Liver (tissue), 3 donors: ENCODE measurements around the gene RANBP17.

Experiments used
- EGR1 ChIP-seq, 2 donors: IDR thresholded peaks; 2 replicates each; pipeline ENCODE4 v1.6.1; 2016 to 2018; ENCODE audit warnings: antibody characterized with exemption in 2 of 2, low read depth in 2 of 2
- FOXA1 ChIP-seq: IDR thresholded peaks from 2 replicates; pipeline ENCODE4 v1.6.1; 2016; ENCODE audit warnings: antibody characterized with exemption
- GABPA ChIP-seq, 2 donors: IDR thresholded peaks in 1 of 2; conservative IDR thresholded peaks in 1 of 2; 2 replicates each; pipeline ENCODE4 v1.6.1; 2016; ENCODE audit warnings: antibody characterized with exemption in 2 of 2, mild to moderate bottlenecking in 1 of 2, moderate library complexity in 1 of 2
- HNF4A ChIP-seq, 2 donors: conservative IDR thresholded peaks; 2 replicates each; pipeline ENCODE4 v1.6.1; 2016; ENCODE audit warnings: antibody characterized with exemption in 2 of 2, mild to moderate bottlenecking in 2 of 2
- JUND ChIP-seq, 2 donors: IDR thresholded peaks; 2 replicates each; pipeline ENCODE4 v1.6.1; 2016; ENCODE audit warnings: antibody characterized with exemption in 2 of 2
- NR2F2 ChIP-seq: IDR thresholded peaks from 2 replicates; pipeline ENCODE4 v1.6.1; 2016; ENCODE audit warnings: antibody characterized with exemption
- RAD21 ChIP-seq, 2 donors: IDR thresholded peaks; 2 replicates each; pipeline ENCODE4 v1.6.1; 2016; ENCODE audit warnings: antibody characterized with exemption in 2 of 2, mild to moderate bottlenecking in 2 of 2
- SP1 ChIP-seq: IDR thresholded peaks from 2 replicates; pipeline ENCODE4 v1.6.1; 2018; ENCODE audit warnings: antibody characterized with exemption, mild to moderate bottlenecking
- TAF1 ChIP-seq: conservative IDR thresholded peaks from 2 replicates; pipeline ENCODE4 v1.6.1; 2016; ENCODE audit warnings: antibody characterized with exemption, mild to moderate bottlenecking
- YY1 ChIP-seq: IDR thresholded peaks from 2 replicates; pipeline ENCODE4 v1.6.1; 2016; ENCODE audit warnings: antibody characterized with exemption, mild to moderate bottlenecking
- TF ChIP-seq, protein P1 (sequence below): fragments of 150-350 bp; IDR thresholded peaks from 2 replicates; pipeline ENCODE4 v1.5.1; 2017; ENCODE audit warnings: improper control_type of control experiment, low read depth, low read length; ENCODE audit not compliant: missing input control
- TF ChIP-seq, protein P2 (sequence below): IDR thresholded peaks from 2 replicates; pipeline ENCODE4 v1.6.1; 2016; ENCODE audit warnings: antibody characterized with exemption, mild to moderate bottlenecking
- TF ChIP-seq, protein P3 (sequence below): IDR thresholded peaks from 2 replicates; pipeline ENCODE4 v1.6.1; 2016; ENCODE audit warnings: antibody characterized with exemption
- TF ChIP-seq, protein P4 (sequence below): IDR thresholded peaks from 2 replicates; pipeline ENCODE4 v1.6.1; 2016; ENCODE audit warnings: antibody characterized with exemption
- donor health status: healthy.
- donor health status: healthy.

DNA sequence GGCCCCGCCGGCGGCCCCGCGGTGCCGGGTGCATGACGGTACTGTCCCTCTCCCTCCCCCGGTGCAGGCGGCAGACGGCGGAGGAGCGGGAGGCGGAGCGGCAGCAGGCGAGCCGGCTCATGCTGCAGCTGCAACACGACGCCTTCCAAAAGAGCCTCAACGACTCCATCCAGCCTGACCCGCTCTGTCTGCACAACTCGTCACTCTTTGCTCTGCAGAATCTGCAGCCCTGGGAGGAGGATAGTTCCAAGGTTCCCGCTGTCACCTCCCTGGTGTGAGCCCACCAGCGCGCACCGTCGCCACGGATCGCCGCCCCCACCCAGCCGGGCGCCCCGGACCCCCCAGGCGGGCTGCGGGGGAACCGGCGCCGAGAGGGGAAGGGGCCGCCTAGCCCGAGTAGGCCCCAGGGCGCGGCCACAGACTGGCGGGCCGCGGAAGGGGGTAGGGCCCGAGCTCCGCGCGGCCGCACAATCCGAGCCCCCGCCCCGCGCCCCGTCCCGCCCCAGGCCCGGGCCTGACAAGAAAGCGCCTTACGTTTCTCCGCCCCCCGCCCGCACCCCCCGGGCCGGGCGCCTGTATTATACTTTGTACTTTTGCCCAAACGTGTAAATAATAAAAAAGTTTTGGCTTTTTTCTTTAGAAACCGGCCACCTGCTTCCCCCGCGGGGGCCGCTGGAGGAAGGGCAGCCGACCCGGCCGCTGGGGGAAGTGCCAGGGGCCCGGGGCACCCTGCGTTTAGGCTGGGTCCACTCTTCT, 449.7 kb downstream of the RANBP17 start:
- TF ChIP-seq, protein P1, sequence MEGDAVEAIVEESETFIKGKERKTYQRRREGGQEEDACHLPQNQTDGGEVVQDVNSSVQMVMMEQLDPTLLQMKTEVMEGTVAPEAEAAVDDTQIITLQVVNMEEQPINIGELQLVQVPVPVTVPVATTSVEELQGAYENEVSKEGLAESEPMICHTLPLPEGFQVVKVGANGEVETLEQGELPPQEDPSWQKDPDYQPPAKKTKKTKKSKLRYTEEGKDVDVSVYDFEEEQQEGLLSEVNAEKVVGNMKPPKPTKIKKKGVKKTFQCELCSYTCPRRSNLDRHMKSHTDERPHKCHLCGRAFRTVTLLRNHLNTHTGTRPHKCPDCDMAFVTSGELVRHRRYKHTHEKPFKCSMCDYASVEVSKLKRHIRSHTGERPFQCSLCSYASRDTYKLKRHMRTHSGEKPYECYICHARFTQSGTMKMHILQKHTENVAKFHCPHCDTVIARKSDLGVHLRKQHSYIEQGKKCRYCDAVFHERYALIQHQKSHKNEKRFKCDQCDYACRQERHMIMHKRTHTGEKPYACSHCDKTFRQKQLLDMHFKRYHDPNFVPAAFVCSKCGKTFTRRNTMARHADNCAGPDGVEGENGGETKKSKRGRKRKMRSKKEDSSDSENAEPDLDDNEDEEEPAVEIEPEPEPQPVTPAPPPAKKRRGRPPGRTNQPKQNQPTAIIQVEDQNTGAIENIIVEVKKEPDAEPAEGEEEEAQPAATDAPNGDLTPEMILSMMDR = no peak
- no peak for TF ChIP-seq NR2F2
- TF ChIP-seq, protein P2, sequence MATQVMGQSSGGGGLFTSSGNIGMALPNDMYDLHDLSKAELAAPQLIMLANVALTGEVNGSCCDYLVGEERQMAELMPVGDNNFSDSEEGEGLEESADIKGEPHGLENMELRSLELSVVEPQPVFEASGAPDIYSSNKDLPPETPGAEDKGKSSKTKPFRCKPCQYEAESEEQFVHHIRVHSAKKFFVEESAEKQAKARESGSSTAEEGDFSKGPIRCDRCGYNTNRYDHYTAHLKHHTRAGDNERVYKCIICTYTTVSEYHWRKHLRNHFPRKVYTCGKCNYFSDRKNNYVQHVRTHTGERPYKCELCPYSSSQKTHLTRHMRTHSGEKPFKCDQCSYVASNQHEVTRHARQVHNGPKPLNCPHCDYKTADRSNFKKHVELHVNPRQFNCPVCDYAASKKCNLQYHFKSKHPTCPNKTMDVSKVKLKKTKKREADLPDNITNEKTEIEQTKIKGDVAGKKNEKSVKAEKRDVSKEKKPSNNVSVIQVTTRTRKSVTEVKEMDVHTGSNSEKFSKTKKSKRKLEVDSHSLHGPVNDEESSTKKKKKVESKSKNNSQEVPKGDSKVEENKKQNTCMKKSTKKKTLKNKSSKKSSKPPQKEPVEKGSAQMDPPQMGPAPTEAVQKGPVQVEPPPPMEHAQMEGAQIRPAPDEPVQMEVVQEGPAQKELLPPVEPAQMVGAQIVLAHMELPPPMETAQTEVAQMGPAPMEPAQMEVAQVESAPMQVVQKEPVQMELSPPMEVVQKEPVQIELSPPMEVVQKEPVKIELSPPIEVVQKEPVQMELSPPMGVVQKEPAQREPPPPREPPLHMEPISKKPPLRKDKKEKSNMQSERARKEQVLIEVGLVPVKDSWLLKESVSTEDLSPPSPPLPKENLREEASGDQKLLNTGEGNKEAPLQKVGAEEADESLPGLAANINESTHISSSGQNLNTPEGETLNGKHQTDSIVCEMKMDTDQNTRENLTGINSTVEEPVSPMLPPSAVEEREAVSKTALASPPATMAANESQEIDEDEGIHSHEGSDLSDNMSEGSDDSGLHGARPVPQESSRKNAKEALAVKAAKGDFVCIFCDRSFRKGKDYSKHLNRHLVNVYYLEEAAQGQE = no peak
- no peak for TF ChIP-seq RAD21 (IDR thresholded peaks at IDR 0.05)
- TF ChIP-seq YY1 = no peak
- TF ChIP-seq TAF1 = no peak
- TF ChIP-seq SP1 = no peak
- TF ChIP-seq GABPA (IDR thresholded peaks at IDR 0.05 in 1 of 2, conservative IDR thresholded peaks at IDR 0.05 in 1 of 2) = no peak
- TF ChIP-seq, protein P3, sequence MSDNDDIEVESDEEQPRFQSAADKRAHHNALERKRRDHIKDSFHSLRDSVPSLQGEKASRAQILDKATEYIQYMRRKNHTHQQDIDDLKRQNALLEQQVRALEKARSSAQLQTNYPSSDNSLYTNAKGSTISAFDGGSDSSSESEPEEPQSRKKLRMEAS = no peak
- TF ChIP-seq JUND (IDR thresholded peaks at IDR 0.05) = no peak
- TF ChIP-seq FOXA1 = no peak
- no peak for TF ChIP-seq EGR1 (IDR thresholded peaks at IDR 0.05; ENCODE audit: low read depth in 2 of 2)
- TF ChIP-seq HNF4A (conservative IDR thresholded peaks at IDR 0.05) = no peak
- TF ChIP-seq, protein P4, sequence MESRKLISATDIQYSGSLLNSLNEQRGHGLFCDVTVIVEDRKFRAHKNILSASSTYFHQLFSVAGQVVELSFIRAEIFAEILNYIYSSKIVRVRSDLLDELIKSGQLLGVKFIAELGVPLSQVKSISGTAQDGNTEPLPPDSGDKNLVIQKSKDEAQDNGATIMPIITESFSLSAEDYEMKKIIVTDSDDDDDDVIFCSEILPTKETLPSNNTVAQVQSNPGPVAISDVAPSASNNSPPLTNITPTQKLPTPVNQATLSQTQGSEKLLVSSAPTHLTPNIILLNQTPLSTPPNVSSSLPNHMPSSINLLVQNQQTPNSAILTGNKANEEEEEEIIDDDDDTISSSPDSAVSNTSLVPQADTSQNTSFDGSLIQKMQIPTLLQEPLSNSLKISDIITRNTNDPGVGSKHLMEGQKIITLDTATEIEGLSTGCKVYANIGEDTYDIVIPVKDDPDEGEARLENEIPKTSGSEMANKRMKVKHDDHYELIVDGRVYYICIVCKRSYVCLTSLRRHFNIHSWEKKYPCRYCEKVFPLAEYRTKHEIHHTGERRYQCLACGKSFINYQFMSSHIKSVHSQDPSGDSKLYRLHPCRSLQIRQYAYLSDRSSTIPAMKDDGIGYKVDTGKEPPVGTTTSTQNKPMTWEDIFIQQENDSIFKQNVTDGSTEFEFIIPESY = no peak
